ENCODE data around the gene WASHC2C.
"Not testable (repeated sequence)": the region's sequence is repeated elsewhere in the genome, so short reads cannot be mapped to it uniquely, and the experiment has no call there.

GRCh38 chr10:45727421-45727965, 427 bp downstream of the WASHC2C start:
- TF ChIP-seq CTCF (conservative IDR thresholded peaks at IDR 0.05); EZH2 (IDR thresholded peaks at IDR 0.05; ENCODE audit: low read depth): not testable (repeated sequence)

All from PC-9 (cell line).